HepG2 (cell line): ENCODE results near the gene ACTR1B. TPM values are rescaled to one million over a fixed set of nuclear protein-coding genes. Genes with fewer than 3 reads are reported as not detected.

Experiments used
- ATF7-NPFF ChIP-seq: sonication (generic); formaldehyde crosslinking; IDR thresholded peaks from 2 replicates; pipeline ENCODE4 v1.8.1; 2023; ENCODE audit warnings: mild to moderate bottlenecking, low read depth, missing genetic modification reagents, moderate library complexity
- MTA3 ChIP-seq: sonication (generic); formaldehyde crosslinking; IDR thresholded peaks from 2 replicates; pipeline ENCODE4 v1.4.0; 2020; ENCODE audit warnings: missing genetic modification reagents
- REST ChIP-seq, 2 experiments: IDR thresholded peaks; 2 replicates each; pipeline ENCODE4 v1.6.1; 2011 to 2012; ENCODE audit warnings: low read length in 2 of 2, borderline replicate concordance in 1 of 2, low read depth in 1 of 2, mild to moderate bottlenecking in 1 of 2, moderate library complexity in 1 of 2
- USF2 ChIP-seq, 2 experiments: sonication (generic) in 1 of 2; formaldehyde crosslinking in 1 of 2; IDR thresholded peaks; 2 replicates each; pipeline versions ENCODE4 v1.5.1 to v1.6.1; 2011 to 2020; ENCODE audit warnings: borderline replicate concordance in 1 of 2, low read depth in 1 of 2, low read length in 1 of 2, mild to moderate bottlenecking in 1 of 2, missing genetic modification reagents in 1 of 2, moderate library complexity in 1 of 2
- ZNF280B ChIP-seq: sonication (generic); formaldehyde crosslinking; IDR thresholded peaks from 2 replicates; pipeline ENCODE4 v1.5.0; 2020; ENCODE audit warnings: missing genetic modification reagents, mild to moderate bottlenecking, borderline replicate concordance
- ZNF326 ChIP-seq: sonication (generic); formaldehyde crosslinking; IDR thresholded peaks from 2 replicates; pipeline ENCODE4 v1.4.0; 2020; ENCODE audit warnings: missing genetic modification reagents, borderline replicate concordance
- ZNF430 ChIP-seq: sonication (generic); formaldehyde crosslinking; IDR thresholded peaks from 2 replicates; pipeline ENCODE4 v1.9.0; 2021; ENCODE audit warnings: mild to moderate bottlenecking, missing genetic modification reagents
- ZNF496 ChIP-seq: sonication (generic); formaldehyde crosslinking; IDR thresholded peaks from 2 replicates; pipeline ENCODE4 v1.8.1; 2023; ENCODE audit warnings: mild to moderate bottlenecking, moderate library complexity, missing genetic modification reagents; ENCODE audit not compliant: insufficient replicate concordance
- ZNF512B ChIP-seq: sonication (generic); formaldehyde crosslinking; IDR thresholded peaks from 2 replicates; pipeline ENCODE4 v1.5.1; 2020; ENCODE audit warnings: missing genetic modification reagents, mild to moderate bottlenecking, borderline replicate concordance
- ZNF616 ChIP-seq: sonication (generic); formaldehyde crosslinking; IDR thresholded peaks from 2 replicates; pipeline ENCODE4 v1.5.0; 2020; ENCODE audit warnings: low read depth, mild to moderate bottlenecking, missing genetic modification reagents
- ZNF780A ChIP-seq: sonication (generic); formaldehyde crosslinking; IDR thresholded peaks from 2 replicates; pipeline ENCODE4 v1.8.0; 2022; ENCODE audit warnings: mild to moderate bottlenecking, missing genetic modification reagents, moderate library complexity
- ZNF784 ChIP-seq: sonication (generic); formaldehyde crosslinking; IDR thresholded peaks from 2 replicates; pipeline ENCODE4 v1.5.1; 2020; ENCODE audit warnings: missing genetic modification reagents, mild to moderate bottlenecking, borderline replicate concordance
- polyA plus RNA-seq, 8 experiments: library from polyadenylated mRNA; depleted of rRNA in 3 of 8; stranded (reverse) in 7 of 8; unstranded in 1 of 8; fragments of >200 nt; fragmentation: Illumina TruSeq in 4 of 8; extraction: Trizol in 4 of 8; gene quantifications; 2 replicates each; pipeline versions ENCODE4 v1.2.1 to v1.2.3, GENCODE V29; 2011 to 2016; ENCODE audit warnings: low read depth in 4 of 8, missing spikeins in 1 of 8, mixed read lengths in 1 of 8; ENCODE audit not compliant: insufficient read depth in 1 of 8
- total RNA-seq, 5 experiments: library from RNA; depleted of rRNA; stranded (reverse); fragments of >200 nt; fragmentation: Illumina TruSeq; extraction: Trizol; gene quantifications; 2 replicates each; pipeline ENCODE4 v1.2.3, GENCODE V29; 2016; ENCODE audit warnings: low read depth in 1 of 5

ACTR1B gene
- total and polyA plus RNA-seq, 2 of the 13 experiments (the other 11 are each of a cell fraction or from before 2014, with no cell fraction given) = 61.7 to 76.7 TPM

GRCh38 chr2:97645695-97646629, 17.9 kb downstream of the ACTR1B start, which contains the start of gene COX5B (continued):
- TF ChIP-seq USF2 (IDR thresholded peaks at IDR 0.05; ENCODE audit: low read depth, low read length) (no peak), USF2 (CRISPR knock-in tag; IDR thresholded peaks at IDR 0.05; ENCODE audit: borderline replicate concordance) (peak; percentile 25; the same call in 1 of the 2 replicates), ZNF280B (peak; percentile 80; the same call in 1 of the 2 replicates), ZNF780A (CRISPR knock-in tag) (no peak), ZNF496 (CRISPR knock-in tag) (no peak), ZNF430 (peak; percentile 85; the same call in 1 of the 2 replicates), ZNF616 (CRISPR knock-in tag) (no peak), ZNF512B (CRISPR knock-in tag) (peak; percentile 77; the same call in 1 of the 2 replicates), ATF7-NPFF (CRISPR knock-in tag) (peak; percentile 87), REST (IDR thresholded peaks at IDR 0.05; ENCODE audit: borderline replicate concordance in 1 of 2, low read depth in 1 of 2, low read length in 2 of 2) (peak in 1 of 2 experiments; percentile 58; a peak in 1 of 4 replicates), MTA3 (CRISPR knock-in tag) (no peak), ZNF326 (no peak), ZNF784 (CRISPR knock-in tag) (peak; percentile 34; the same call in 1 of the 2 replicates)
